ENCODE results near the gene CACNG6. TPM values are rescaled to one million over a fixed set of nuclear protein-coding genes. Genes with fewer than 3 reads are reported as not detected.

CACNG6 gene
- total RNA-seq, 4 donors from 2014 or later = not detected

DNA sequence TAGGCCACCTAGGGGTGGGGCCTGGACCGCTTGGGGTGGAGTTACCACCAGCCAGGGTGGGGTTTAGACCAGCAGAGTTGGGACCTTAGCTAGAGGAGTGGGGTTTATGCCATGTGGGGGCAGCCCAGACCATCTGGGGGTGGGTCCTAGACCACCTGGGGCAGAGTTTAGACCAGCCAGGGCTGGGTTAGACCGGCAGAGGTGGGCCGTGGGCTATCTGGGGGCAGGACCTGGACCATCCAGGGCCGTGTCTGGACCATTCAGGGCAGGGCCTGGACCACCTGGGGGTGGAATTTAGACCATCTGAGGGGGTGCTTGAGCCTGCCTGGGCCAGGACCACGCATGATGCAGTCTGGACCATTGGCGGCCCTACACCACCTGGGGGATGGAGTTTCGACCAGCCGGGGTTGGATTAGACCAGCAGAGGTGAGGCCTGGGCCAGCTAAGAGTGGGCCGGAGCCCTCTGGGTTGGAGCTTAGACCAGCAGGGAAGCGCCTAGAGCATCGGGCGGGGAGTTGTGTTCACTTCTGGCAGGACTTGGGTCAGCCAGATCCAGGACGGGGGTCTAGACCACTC, 10.0 kb upstream of the CACNG6 start:
- DNase-seq = no peak
- Histone ChIP-seq H3K36me3 (no peaks in the 10 kb centered on the region), H3K27me3 (peaks cover 0 to 25% of the 10 kb centered on the region in 2 donors), H3K4me1 (peaks cover 0 to 25% (median 3%) of the 10 kb centered on the region in 4 donors), H3K27ac (no peak overlapping the region), H3K4me3 (no peak overlapping the region), H3K9me3 (peaks cover 0 to 11% (median 0%) of the 10 kb centered on the region in 4 donors)
- TF ChIP-seq, protein P1, sequence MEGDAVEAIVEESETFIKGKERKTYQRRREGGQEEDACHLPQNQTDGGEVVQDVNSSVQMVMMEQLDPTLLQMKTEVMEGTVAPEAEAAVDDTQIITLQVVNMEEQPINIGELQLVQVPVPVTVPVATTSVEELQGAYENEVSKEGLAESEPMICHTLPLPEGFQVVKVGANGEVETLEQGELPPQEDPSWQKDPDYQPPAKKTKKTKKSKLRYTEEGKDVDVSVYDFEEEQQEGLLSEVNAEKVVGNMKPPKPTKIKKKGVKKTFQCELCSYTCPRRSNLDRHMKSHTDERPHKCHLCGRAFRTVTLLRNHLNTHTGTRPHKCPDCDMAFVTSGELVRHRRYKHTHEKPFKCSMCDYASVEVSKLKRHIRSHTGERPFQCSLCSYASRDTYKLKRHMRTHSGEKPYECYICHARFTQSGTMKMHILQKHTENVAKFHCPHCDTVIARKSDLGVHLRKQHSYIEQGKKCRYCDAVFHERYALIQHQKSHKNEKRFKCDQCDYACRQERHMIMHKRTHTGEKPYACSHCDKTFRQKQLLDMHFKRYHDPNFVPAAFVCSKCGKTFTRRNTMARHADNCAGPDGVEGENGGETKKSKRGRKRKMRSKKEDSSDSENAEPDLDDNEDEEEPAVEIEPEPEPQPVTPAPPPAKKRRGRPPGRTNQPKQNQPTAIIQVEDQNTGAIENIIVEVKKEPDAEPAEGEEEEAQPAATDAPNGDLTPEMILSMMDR (IDR thresholded peaks at IDR 0.05) = no peak
- TF ChIP-seq POLR2A (IDR thresholded peaks at IDR 0.05) = no peak

DNA sequence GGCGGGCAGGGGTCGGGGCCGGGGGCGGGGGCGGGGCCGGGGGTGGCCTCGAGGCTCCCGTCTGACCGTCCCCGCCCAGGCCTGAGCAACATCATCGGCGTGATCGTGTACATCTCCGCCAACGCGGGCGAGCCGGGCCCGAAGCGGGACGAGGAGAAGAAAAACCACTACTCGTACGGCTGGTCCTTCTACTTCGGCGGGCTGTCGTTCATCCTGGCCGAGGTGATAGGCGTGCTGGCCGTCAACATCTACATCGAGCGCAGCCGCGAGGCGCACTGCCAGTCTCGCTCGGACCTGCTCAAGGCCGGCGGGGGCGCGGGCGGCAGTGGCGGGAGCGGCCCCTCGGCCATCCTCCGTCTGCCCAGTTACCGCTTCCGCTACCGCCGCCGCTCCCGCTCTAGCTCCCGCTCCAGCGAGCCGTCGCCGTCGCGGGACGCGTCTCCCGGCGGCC, 9.4 kb upstream of the CACNG6 start:
- DNase-seq = no peak
- Histone ChIP-seq H3K4me1 (peaks cover 0 to 25% (median 3%) of the 10 kb centered on the region in 4 donors), H3K27me3 (peaks cover 0 to 25% of the 10 kb centered on the region in 2 donors), H3K9me3 (peaks cover 0 to 11% (median 0%) of the 10 kb centered on the region in 4 donors), H3K27ac (no peak overlapping the region), H3K4me3 (peak overlapping the region in 2 of 4 donors; percentile 26 to 38), H3K36me3 (no peaks in the 10 kb centered on the region)
- no peak for TF ChIP-seq POLR2A (IDR thresholded peaks at IDR 0.05)
- TF ChIP-seq, protein P1 (IDR thresholded peaks at IDR 0.05) = no peak

DNA sequence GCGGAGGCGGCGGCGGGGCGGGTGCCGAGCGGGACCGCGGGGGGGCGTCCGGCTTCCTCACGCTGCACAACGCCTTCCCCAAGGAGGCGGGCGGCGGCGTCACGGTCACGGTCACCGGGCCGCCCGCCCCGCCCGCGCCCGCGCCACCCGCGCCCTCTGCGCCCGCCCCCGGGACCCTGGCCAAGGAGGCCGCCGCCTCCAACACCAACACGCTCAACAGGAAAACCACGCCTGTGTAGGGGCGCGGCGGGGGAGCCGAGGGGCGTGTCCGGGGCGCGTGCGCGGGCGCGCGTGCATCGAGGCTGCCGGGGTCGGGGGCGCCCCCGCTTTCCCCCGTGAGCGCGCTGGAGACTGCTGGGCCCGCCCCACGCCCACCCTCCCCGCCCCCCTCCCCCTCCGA, 8.8 kb upstream of the CACNG6 start:
- H3K4me3 ChIP-seq = peak overlapping the region in 2 of 4 donors; percentile 19 to 26
- no peaks in the 10 kb centered on the region for H3K36me3 ChIP-seq
- no peak overlapping the region for H3K27ac ChIP-seq
- H3K9me3 ChIP-seq = peaks cover 0 to 11% (median 0%) of the 10 kb centered on the region in 4 donors
- TF ChIP-seq, protein P1 (IDR thresholded peaks at IDR 0.05) = no peak
- no peak for TF ChIP-seq POLR2A (IDR thresholded peaks at IDR 0.05)
- H3K4me1 ChIP-seq = peaks cover 0 to 25% (median 1%) of the 10 kb centered on the region in 4 donors
- H3K27me3 ChIP-seq = peaks cover 0 to 25% of the 10 kb centered on the region in 2 donors
- no peak for DNase-seq

DNA sequence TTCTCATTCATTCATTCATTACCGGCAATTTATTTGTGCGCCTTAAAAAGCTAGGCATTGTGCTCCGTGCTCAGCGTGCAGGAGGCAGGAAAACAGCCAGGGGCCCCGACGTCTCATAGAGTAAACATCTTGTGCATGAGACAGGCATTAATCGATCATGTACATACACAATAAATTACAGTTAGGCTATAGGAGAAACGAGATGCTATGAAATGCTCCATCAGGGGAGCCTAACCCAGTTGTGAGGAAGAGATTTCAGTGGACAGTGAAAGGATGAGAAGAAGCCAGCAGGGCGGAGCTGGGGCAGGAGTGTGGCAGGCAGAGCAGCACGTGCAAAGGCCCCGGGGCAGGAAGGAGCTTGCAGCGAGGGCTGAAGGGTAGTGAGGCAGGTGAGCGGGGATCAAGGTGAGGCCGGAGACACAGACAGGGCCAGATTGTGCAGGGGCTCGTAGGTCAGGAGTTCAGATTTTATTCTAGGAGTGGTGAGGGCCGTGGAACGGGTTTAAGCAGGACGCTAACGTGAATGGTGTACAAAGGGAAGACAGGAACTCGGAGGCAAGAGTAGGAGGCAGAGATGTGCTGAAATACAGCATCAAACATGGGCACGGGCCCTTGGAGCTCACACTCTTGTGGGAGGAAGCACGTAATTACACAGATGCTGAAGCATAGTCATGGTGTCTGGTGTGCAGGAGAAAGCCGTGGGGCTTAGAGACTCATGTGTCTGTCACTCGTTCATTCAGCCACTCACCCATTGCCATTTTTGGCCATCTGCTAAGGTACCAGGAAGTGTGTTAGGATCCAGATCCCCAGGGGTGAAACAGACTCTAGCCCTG, 7.8 kb upstream of the CACNG6 start:
- H3K27me3 ChIP-seq = peaks cover 0 to 21% of the 10 kb centered on the region in 2 donors
- DNase-seq = no peak

DNA sequence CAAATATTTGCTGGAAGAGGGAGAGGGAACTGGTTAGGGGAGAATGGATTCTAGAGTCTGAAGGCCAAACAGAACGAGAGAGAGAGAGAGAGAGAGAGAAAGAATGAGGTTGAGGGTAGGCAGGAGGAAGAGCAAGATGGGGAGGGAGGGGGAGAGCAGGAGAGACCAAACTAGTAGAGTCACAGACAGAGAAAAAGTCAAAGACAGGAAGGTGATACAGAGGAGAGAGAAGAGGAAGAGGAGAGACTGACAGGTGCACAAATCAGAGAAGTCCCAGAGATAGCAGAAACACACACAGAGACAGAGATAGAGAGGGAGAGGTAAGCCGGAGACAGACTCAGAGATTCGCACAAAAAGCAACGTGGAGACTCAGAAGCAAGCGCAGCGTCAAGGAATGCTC, 5.6 kb upstream of the CACNG6 start:
- H3K9me3 ChIP-seq = peaks cover 0 to 3% (median 0%) of the 10 kb centered on the region in 4 donors
- H3K4me3 ChIP-seq = no peak overlapping the region
- TF ChIP-seq POLR2A (IDR thresholded peaks at IDR 0.05) = no peak
- TF ChIP-seq, protein P1 (IDR thresholded peaks at IDR 0.05) = no peak
- peaks cover 0 to 6% (median 0%) of the 10 kb centered on the region in 4 donors for H3K4me1 ChIP-seq
- H3K36me3 ChIP-seq = no peaks in the 10 kb centered on the region
- DNase-seq = no peak
- H3K27me3 ChIP-seq = peaks cover 0 to 10% of the 10 kb centered on the region in 2 donors
- no peak overlapping the region for H3K27ac ChIP-seq

More for the DNA sequence above, 7.8 kb upstream of the CACNG6 start:
- Histone ChIP-seq H3K27ac (no peak overlapping the region), H3K4me3 (no peak overlapping the region), H3K9me3 (peaks cover 0 to 3% (median 0%) of the 10 kb centered on the region in 4 donors), H3K36me3 (no peaks in the 10 kb centered on the region), H3K4me1 (peaks cover 0 to 15% (median 0%) of the 10 kb centered on the region in 4 donors)
- TF ChIP-seq, protein P1 (IDR thresholded peaks at IDR 0.05) = no peak
- no peak for TF ChIP-seq POLR2A (IDR thresholded peaks at IDR 0.05)

All from Peyer's patch (tissue), 4 donors.